ENCODE measurements around the gene STRN3. TPM values are rescaled to one million over a fixed set of nuclear protein-coding genes. Genes with fewer than 3 reads are reported as not detected.

STRN3 gene
- total RNA-seq, 1 experiment from 2014 or later, result 34.4 TPM

GRCh38 chr14:30993071-30993470 is 33.1 kb downstream of the STRN3 start:
- TF ChIP-seq CTCF (IDR thresholded peaks at IDR 0.05; ENCODE audit: unreplicated experiment), result no peak
- Mint-ChIP-seq H3K36me3 (ENCODE audit: insufficient read depth, unreplicated experiment) (no peaks in the 10 kb centered on the region), H3K4me3 (ENCODE audit: low read depth, unreplicated experiment) (no peak overlapping the region), H3K27me3 (ENCODE audit: unreplicated experiment) (no peaks in the 10 kb centered on the region), H3K9me3 (ENCODE audit: low read depth, unreplicated experiment) (no peaks in the 10 kb centered on the region), H3K27ac (ENCODE audit: unreplicated experiment) (no peak overlapping the region), H3K4me1 (ENCODE audit: low read depth, unreplicated experiment) (peaks cover 14% of the 10 kb centered on the region)
- CTCF ChIA-PET, result interaction anchor here (0.6 kb wide), 1 partner anchor 33 kb away, joined by 3 read pairs; no protein-coding TSS in a partner anchor
- BruUV-seq (replicated peaks), result no TSS peak
- DNase-seq, result no peak
- intact Hi-C loops (cut with micrococcal nuclease; ENCODE audit: unreplicated experiment), result no loop called here

- Mint-ChIP-seq H3K4me1 (ENCODE audit: low read depth, unreplicated experiment) (peaks cover 22% of the 10 kb centered on the region), H3K9me3 (ENCODE audit: low read depth, unreplicated experiment) (no peaks in the 10 kb centered on the region), H3K36me3 (ENCODE audit: insufficient read depth, unreplicated experiment) (no peaks in the 10 kb centered on the region), H3K27ac (ENCODE audit: unreplicated experiment) (no peak overlapping the region), H3K4me3 (ENCODE audit: low read depth, unreplicated experiment) (no peak overlapping the region), H3K27me3 (ENCODE audit: unreplicated experiment) (no peaks in the 10 kb centered on the region)
- TF ChIP-seq CTCF (IDR thresholded peaks at IDR 0.05; ENCODE audit: unreplicated experiment), result no peak
- BruUV-seq (replicated peaks), result no TSS peak
- no peak for DNase-seq
- CTCF ChIA-PET, result no interaction called here
- intact Hi-C loops (cut with micrococcal nuclease; ENCODE audit: unreplicated experiment), result no loop called here
These were observed 34.8 kb downstream of the STRN3 start for GRCh38 chr14:30991408-30991807.

- Mint-ChIP-seq H3K27me3 (ENCODE audit: unreplicated experiment) (no peaks in the 10 kb centered on the region), H3K4me3 (ENCODE audit: low read depth, unreplicated experiment) (no peak overlapping the region), H3K36me3 (ENCODE audit: insufficient read depth, unreplicated experiment) (no peaks in the 10 kb centered on the region), H3K9me3 (ENCODE audit: low read depth, unreplicated experiment) (no peaks in the 10 kb centered on the region), H3K27ac (ENCODE audit: unreplicated experiment) (no peak overlapping the region), H3K4me1 (ENCODE audit: low read depth, unreplicated experiment) (peaks cover 22% of the 10 kb centered on the region)
- no TSS peak for BruUV-seq (replicated peaks)
- DNase-seq, result no peak
- no peak for TF ChIP-seq CTCF (IDR thresholded peaks at IDR 0.05; ENCODE audit: unreplicated experiment)
- CTCF ChIA-PET, result no interaction called here
- intact Hi-C loops (cut with micrococcal nuclease; ENCODE audit: unreplicated experiment), result no loop called here
These were observed 35.4 kb downstream of the STRN3 start for GRCh38 chr14:30990770-30991169.

- intact Hi-C loops (cut with micrococcal nuclease; ENCODE audit: unreplicated experiment), result no loop called here
- no peak overlapping the region for H3K4me3 Mint-ChIP-seq (ENCODE audit: low read depth, unreplicated experiment)
- H3K9me3 Mint-ChIP-seq (ENCODE audit: low read depth, unreplicated experiment), result no peaks in the 10 kb centered on the region
- no peak for TF ChIP-seq CTCF (IDR thresholded peaks at IDR 0.05; ENCODE audit: unreplicated experiment)
- CTCF ChIA-PET, result no interaction called here
- peaks cover 22% of the 10 kb centered on the region for H3K4me1 Mint-ChIP-seq (ENCODE audit: low read depth, unreplicated experiment)
- no peaks in the 10 kb centered on the region for H3K27me3 Mint-ChIP-seq (ENCODE audit: unreplicated experiment)
- no peak overlapping the region for H3K27ac Mint-ChIP-seq (ENCODE audit: unreplicated experiment)
- no peaks in the 10 kb centered on the region for H3K36me3 Mint-ChIP-seq (ENCODE audit: insufficient read depth, unreplicated experiment)
- DNase-seq, result no peak
- BruUV-seq (replicated peaks), result no TSS peak
These were observed 37.7 kb downstream of the STRN3 start for GRCh38 chr14:30988509-30988908.

Data from Calu3 (cell line).